Skeletal muscle satellite cell (primary cell): ENCODE results near the gene CNFN.

ENCODE experiments used
- H3K27me3 ChIP-seq: 2 replicates; pipeline ENCODE4 v1.7.0; 2013; ENCODE audit warnings: low read length; ENCODE audit not compliant: control insufficient read depth, insufficient read depth
- H3K36me3 ChIP-seq: 2 replicates; pipeline ENCODE4 v1.7.0; 2013; ENCODE audit warnings: mild to moderate bottlenecking, control low read depth, low read length; ENCODE audit not compliant: insufficient read depth
- H3K4me1 ChIP-seq: 2 replicates; pipeline ENCODE4 v1.7.0; 2013; ENCODE audit warnings: low read length; ENCODE audit not compliant: control insufficient read depth, insufficient read depth
- H3K4me2 ChIP-seq: 2 replicates; pipeline ENCODE4 v1.7.0; 2013; ENCODE audit warnings: mild to moderate bottlenecking, low read length
- H3K4me3 ChIP-seq: 2 replicates; pipeline ENCODE4 v1.7.0; 2013; ENCODE audit warnings: low read length
- H3K9ac ChIP-seq: 2 replicates; pipeline ENCODE4 v1.7.0; 2013; ENCODE audit warnings: mild to moderate bottlenecking, low read depth, low read length, moderate library complexity
- H3K9me3 ChIP-seq: replicated peaks from 2 replicates; pipeline ENCODE4 v1.7.0; 2013; ENCODE audit warnings: mild to moderate bottlenecking, control low read depth, low read length

The CNFN gene

GRCh38 chr19:42369433-42370067 lies 20.5 kb downstream of the CNFN start:
- no peaks in the 10 kb centered on the region for H3K9me3 ChIP-seq
- no peak overlapping the region for H3K9ac ChIP-seq
- H3K4me3 ChIP-seq, result no peak overlapping the region
- H3K36me3 ChIP-seq, result peaks cover 3% of the 10 kb centered on the region
- H3K27me3 ChIP-seq, result no peaks in the 10 kb centered on the region
- no peak overlapping the region for H3K4me2 ChIP-seq
- no peaks in the 10 kb centered on the region for H3K4me1 ChIP-seq

GRCh38 chr19:42368765-42369164 lies 21.3 kb downstream of the CNFN start:
- Histone ChIP-seq H3K36me3 (peaks cover 7% of the 10 kb centered on the region), H3K9ac (no peak overlapping the region), H3K4me1 (no peaks in the 10 kb centered on the region)

GRCh38 chr19:42368360-42368759 lies 21.7 kb downstream of the CNFN start:
- Histone ChIP-seq H3K36me3 (peaks cover 11% of the 10 kb centered on the region), H3K9ac (no peak overlapping the region), H3K9me3 (no peaks in the 10 kb centered on the region), H3K4me2 (no peak overlapping the region), H3K4me1 (no peaks in the 10 kb centered on the region), H3K27me3 (no peaks in the 10 kb centered on the region), H3K4me3 (no peak overlapping the region)

More at GRCh38 chr19:42368765-42369164, 21.3 kb downstream of the CNFN start:
- Histone ChIP-seq H3K9me3 (no peaks in the 10 kb centered on the region), H3K4me2 (no peak overlapping the region), H3K27me3 (no peaks in the 10 kb centered on the region), H3K4me3 (no peak overlapping the region)

GRCh38 chr19:42367929-42368328 lies 22.2 kb downstream of the CNFN start:
- Histone ChIP-seq H3K4me3 (no peak overlapping the region), H3K4me1 (no peaks in the 10 kb centered on the region), H3K36me3 (peaks cover 15% of the 10 kb centered on the region), H3K27me3 (no peaks in the 10 kb centered on the region), H3K9me3 (no peaks in the 10 kb centered on the region), H3K4me2 (no peak overlapping the region), H3K9ac (no peak overlapping the region)

GRCh38 chr19:42366673-42367072 lies 23.4 kb downstream of the CNFN start:
- Histone ChIP-seq H3K36me3 (peaks cover 15% of the 10 kb centered on the region), H3K9ac (no peak overlapping the region), H3K4me2 (no peak overlapping the region), H3K9me3 (no peaks in the 10 kb centered on the region), H3K4me3 (no peak overlapping the region), H3K4me1 (no peaks in the 10 kb centered on the region), H3K27me3 (no peaks in the 10 kb centered on the region)

DNA sequence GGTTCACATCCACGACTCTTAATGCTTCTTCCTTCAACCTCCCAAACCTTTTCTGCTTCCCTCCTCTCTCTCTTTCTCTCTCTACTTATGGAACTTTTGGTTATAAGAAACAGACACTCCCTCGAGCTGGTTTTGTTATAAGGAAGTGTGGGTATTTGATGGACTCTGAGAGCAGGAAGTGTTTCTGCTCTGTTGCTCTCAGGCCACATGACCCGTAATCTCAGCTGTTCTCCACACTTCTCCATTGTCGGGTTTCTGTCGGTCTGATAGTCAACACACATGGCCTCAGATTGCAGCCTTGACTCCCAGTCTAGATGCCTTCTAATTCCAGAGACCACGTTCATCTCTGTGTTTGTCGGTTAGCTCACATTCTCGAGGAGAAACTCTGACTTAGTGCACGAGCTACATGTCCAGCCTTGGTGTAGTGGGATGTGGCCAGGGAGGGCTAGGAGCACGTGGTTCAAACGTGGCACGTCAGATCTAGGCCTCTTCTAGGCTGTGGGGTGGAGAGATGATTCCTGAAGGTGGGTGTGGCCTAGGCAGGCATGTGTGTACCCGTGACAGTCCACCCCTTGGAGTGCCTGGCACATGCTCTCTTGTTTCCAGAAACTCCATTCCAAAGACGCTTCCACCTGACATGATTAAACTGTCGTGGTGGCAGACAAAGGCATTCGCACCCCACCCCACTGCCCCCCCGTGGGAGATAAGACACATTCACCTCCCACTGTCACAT lies 26.3 kb downstream of the CNFN start:
- peaks cover 12% of the 10 kb centered on the region for H3K36me3 ChIP-seq
- no peaks in the 10 kb centered on the region for H3K27me3 ChIP-seq
- no peak overlapping the region for H3K4me3 ChIP-seq

GRCh38 chr19:42362891-42363440 lies 27.1 kb downstream of the CNFN start:
- Histone ChIP-seq H3K36me3 (peaks cover 12% of the 10 kb centered on the region), H3K4me2 (no peak overlapping the region)

More for the DNA sequence above, 26.3 kb downstream of the CNFN start:
- Histone ChIP-seq H3K9me3 (no peaks in the 10 kb centered on the region), H3K4me2 (no peak overlapping the region), H3K9ac (no peak overlapping the region), H3K4me1 (no peaks in the 10 kb centered on the region)

GRCh38 chr19:42362342-42362741 lies 27.8 kb downstream of the CNFN start:
- H3K36me3 ChIP-seq, result peaks cover 15% of the 10 kb centered on the region
- no peak overlapping the region for H3K4me3 ChIP-seq
- H3K4me2 ChIP-seq, result no peak overlapping the region

More at GRCh38 chr19:42362891-42363440, 27.1 kb downstream of the CNFN start:
- Histone ChIP-seq H3K4me3 (no peak overlapping the region), H3K4me1 (no peaks in the 10 kb centered on the region), H3K9ac (no peak overlapping the region), H3K27me3 (no peaks in the 10 kb centered on the region), H3K9me3 (no peaks in the 10 kb centered on the region)

DNA sequence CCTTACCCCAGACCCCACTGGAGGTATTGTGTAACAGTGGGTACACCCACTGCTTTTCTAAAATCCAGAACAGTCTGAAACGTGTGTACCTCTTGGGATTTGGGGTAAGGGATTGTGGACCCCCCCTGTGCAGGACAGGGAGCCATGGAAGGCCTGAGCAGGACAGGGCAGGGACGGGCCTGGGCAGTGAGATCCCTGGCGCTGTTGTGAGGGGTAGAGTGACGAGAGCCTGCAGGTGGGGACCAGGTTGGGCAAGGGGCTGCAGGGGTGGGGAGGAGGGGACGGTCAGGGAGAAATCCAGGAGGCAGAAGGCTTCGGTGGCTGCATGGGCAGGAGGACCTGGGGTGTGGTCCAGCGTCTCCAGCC lies 28.6 kb downstream of the CNFN start:
- Histone ChIP-seq H3K4me2 (no peak overlapping the region), H3K4me3 (no peak overlapping the region), H3K27me3 (no peaks in the 10 kb centered on the region), H3K4me1 (no peaks in the 10 kb centered on the region), H3K9me3 (no peaks in the 10 kb centered on the region), H3K9ac (no peak overlapping the region), H3K36me3 (peaks cover 16% of the 10 kb centered on the region)

More at GRCh38 chr19:42362342-42362741, 27.8 kb downstream of the CNFN start:
- H3K9ac ChIP-seq, result no peak overlapping the region
- no peaks in the 10 kb centered on the region for H3K27me3 ChIP-seq
- H3K9me3 ChIP-seq, result no peaks in the 10 kb centered on the region
- H3K4me1 ChIP-seq, result no peaks in the 10 kb centered on the region

DNA sequence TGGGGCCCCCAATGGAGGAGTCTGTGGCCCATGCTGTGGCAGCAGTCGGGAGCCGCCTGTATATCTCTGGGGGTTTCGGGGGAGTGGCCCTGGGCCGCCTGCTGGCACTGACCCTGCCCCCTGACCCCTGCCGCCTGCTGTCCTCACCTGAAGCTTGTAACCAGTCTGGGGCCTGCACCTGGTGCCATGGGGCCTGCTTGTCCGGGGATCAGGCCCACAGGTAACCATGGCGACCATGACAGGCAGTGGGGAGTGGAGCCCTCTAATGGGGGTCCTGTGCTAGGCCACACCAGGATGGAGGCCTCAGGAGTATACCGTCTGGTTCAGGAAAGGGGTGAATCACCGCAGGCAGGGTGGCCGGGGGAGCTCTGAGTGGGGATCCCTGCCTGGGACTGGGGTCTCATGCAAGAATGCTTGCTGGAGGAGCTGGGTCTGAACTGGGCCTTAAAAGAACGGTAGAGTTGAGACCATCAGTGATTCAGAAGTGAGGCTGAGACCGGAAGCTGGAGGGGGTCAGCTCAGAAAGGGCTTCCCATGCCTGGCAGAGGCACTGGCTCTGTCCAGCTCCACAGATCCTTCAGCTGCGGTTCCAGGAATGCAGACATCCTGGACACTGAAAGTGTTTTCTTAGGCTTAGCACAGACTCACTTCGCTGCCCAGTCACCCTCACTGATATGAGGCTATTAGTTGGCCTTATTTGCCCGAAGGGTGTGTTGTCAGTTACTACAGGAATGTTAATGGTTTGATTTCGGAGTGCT lies 29.1 kb downstream of the CNFN start:
- H3K9me3 ChIP-seq, result no peaks in the 10 kb centered on the region
- H3K27me3 ChIP-seq, result no peaks in the 10 kb centered on the region
- no peak overlapping the region for H3K4me3 ChIP-seq
- no peak overlapping the region for H3K4me2 ChIP-seq
- peaks cover 19% of the 10 kb centered on the region for H3K36me3 ChIP-seq
- H3K4me1 ChIP-seq, result no peaks in the 10 kb centered on the region
- no peak overlapping the region for H3K9ac ChIP-seq

DNA sequence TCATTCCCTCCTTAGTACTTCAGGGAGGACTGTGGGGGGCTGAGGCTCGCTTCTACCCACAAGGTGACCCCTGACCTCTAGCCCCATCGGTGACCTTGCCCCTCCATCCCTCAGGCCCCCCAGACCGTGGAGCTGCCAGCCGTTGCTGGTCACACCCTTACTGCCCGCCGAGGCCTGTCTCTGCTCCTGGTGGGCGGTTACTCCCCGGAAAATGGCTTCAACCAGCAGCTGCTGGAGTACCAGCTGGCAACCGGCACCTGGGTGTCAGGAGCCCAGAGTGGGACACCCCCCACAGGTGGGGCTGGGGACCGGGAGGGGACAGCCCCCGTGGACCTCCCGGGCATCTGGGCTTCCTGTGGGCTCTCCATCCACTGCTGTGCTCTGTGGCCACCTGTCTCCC lies 32.8 kb downstream of the CNFN start:
- no peaks in the 10 kb centered on the region for H3K4me1 ChIP-seq
- H3K9ac ChIP-seq, result no peak overlapping the region

More for the DNA sequence above, 32.8 kb downstream of the CNFN start:
- no peaks in the 10 kb centered on the region for H3K27me3 ChIP-seq
- no peaks in the 10 kb centered on the region for H3K9me3 ChIP-seq
- H3K36me3 ChIP-seq, result peaks cover 17% of the 10 kb centered on the region
- H3K4me3 ChIP-seq, result no peak overlapping the region
- H3K4me2 ChIP-seq, result no peak overlapping the region
